HCT116 (cell line): ENCODE results near the gene LPO. TPM values are rescaled to one million over a fixed set of nuclear protein-coding genes. Genes with fewer than 3 reads are reported as not detected.

Experiments
- ATAC-seq: fragments of 200-7000 bp; cut with Tn5 transposase; 2 replicates; pipeline ENCODE4 v1.9.1; 2020; ENCODE audit warnings: mild to moderate bottlenecking, moderate library complexity
- BruUV-seq: library from RNA; stranded (reverse); fragments of 400-500 nt; replicated peaks from 2 replicates; lab custom pipeline; 2021; lab: Mats Ljungman, UMichigan
- CTCF ChIA-PET: fragments of 300-600 bp; sonication (Branson Sonifier 250); formaldehyde crosslinking; loops from one replicate; lab custom pipeline; 2021; ENCODE audit warnings: antibody characterized with exemption; lab: Charles Lee
- POLR2A ChIA-PET: fragments of 300-600, 350-600 bp; sonication (Branson Sonifier 250); formaldehyde crosslinking; loops from one replicate; lab custom pipeline; 2021; ENCODE audit warnings: antibody characterized with exemption; lab: Charles Lee
- RAD21 ChIA-PET, 2 experiments: fragments of 300-600 bp; sonication (Branson Sonifier 250); formaldehyde crosslinking; loops; one replicate each; lab custom pipeline; 2023; ENCODE audit warnings: low total read pairs in 2 of 2; ENCODE audit not compliant: uncharacterized antibody in 2 of 2, unreplicated experiment in 2 of 2, low non-redundant PET in 1 of 2; lab: Charles Lee
- DNase-seq: peaks from one replicate; pipeline ENCODE4 v3.0.0-alpha.2; 2010; ENCODE audit warnings: low read depth, low spot score
- H2AFZ ChIP-seq: fragments of 200-600 bp; shearing (Covaris generic), sonication (generic); 2 replicates; pipeline ENCODE4 v1.6.1; 2017; ENCODE audit warnings: low read depth, mixed run types, mixed read lengths, antibody characterized with exemption, low read length; ENCODE audit not compliant: poor library complexity, severe bottlenecking
- H3K27ac ChIP-seq: 2 replicates; pipeline ENCODE4 v1.5.1; 2012; ENCODE audit warnings: low read depth, low read length
- H3K27me3 ChIP-seq: fragments of 200-600 bp; sonication (generic); 2 replicates; pipeline ENCODE4 v1.6.1; 2016; ENCODE audit warnings: mixed run types, low read length, mixed read lengths; ENCODE audit not compliant: insufficient read depth
- H3K36me3 ChIP-seq, 2 experiments: fragments of 200-500 bp in 1 of 2; fragments of 200-600 bp in 1 of 2; sonication (Bioruptor generic) in 1 of 2; sonication (generic) in 1 of 2; 2 replicates each; pipeline versions ENCODE4 v1.5.1 to v1.6.1; 2014 to 2016; ENCODE audit warnings: low read length in 2 of 2, inconsistent platforms in 1 of 2, mixed read lengths in 1 of 2, mixed run types in 1 of 2; ENCODE audit not compliant: insufficient read depth in 2 of 2, control insufficient read depth in 1 of 2
- H3K4me1 ChIP-seq, 2 experiments: fragments of 200-600 bp in 1 of 2; sonication (generic) in 1 of 2; 2 replicates each; pipeline versions ENCODE4 v1.5.1 to v1.6.1; 2012 to 2017; ENCODE audit warnings: low read length in 2 of 2, inconsistent platforms in 1 of 2, mild to moderate bottlenecking in 1 of 2, mixed read lengths in 1 of 2, mixed run types in 1 of 2, moderate library complexity in 1 of 2; ENCODE audit not compliant: insufficient read depth in 2 of 2, control insufficient read depth in 1 of 2
- H3K4me2 ChIP-seq: fragments of 200-600 bp; sonication (generic); 2 replicates; pipeline ENCODE4 v1.6.1; 2017; ENCODE audit warnings: mixed run types, low read length, mixed read lengths
- H3K4me3 ChIP-seq, 2 experiments: fragments of 200-600 bp in 1 of 2; sonication (generic) in 1 of 2; replicated peaks in 1 of 2; 2 replicates each; pipeline ENCODE4 v1.5.1; 2011 to 2016; ENCODE audit warnings: low read length in 2 of 2, control low read depth in 1 of 2, low read depth in 1 of 2, mild to moderate bottlenecking in 1 of 2, mixed read lengths in 1 of 2, mixed run types in 1 of 2
- H3K79me2 ChIP-seq: fragments of 200-600 bp; sonication (generic); 2 replicates; pipeline ENCODE4 v1.6.1; 2017; ENCODE audit warnings: mild to moderate bottlenecking, mixed run types, low read length, moderate library complexity, mixed read lengths; ENCODE audit not compliant: insufficient read depth
- H3K9ac ChIP-seq: fragments of 200-600 bp; sonication (generic); 2 replicates; pipeline ENCODE4 v1.6.1; 2016; ENCODE audit warnings: low read length, mixed read lengths
- H3K9me2 ChIP-seq: fragments of 200-600 bp; sonication (generic), shearing (Covaris generic); 2 replicates; pipeline ENCODE4 v1.6.1; 2017; ENCODE audit warnings: mixed run types, mild to moderate bottlenecking, moderate library complexity; ENCODE audit not compliant: insufficient read depth
- H3K9me3 ChIP-seq, 2 experiments: fragments of 200-500 bp in 1 of 2; fragments of 200-600 bp in 1 of 2; sonication (Bioruptor generic) in 1 of 2; sonication (generic) in 1 of 2; 2 replicates each; pipeline ENCODE4 v1.6.1; 2014 to 2017; ENCODE audit warnings: low read length in 2 of 2, mixed read lengths in 2 of 2, inconsistent platforms in 1 of 2, low read depth in 1 of 2, mild to moderate bottlenecking in 1 of 2, mixed run types in 1 of 2, moderate library complexity in 1 of 2; ENCODE audit not compliant: control insufficient read depth in 1 of 2, insufficient read depth in 1 of 2
- H4K20me1 ChIP-seq: fragments of 200-600 bp; sonication (generic), shearing (Covaris generic); 2 replicates; pipeline ENCODE4 v1.6.1; 2017; ENCODE audit warnings: mixed run types, mild to moderate bottlenecking, moderate library complexity; ENCODE audit not compliant: insufficient read depth
- CBX3 ChIP-seq: IDR thresholded peaks from 2 replicates; pipeline ENCODE4 v1.6.1; 2012; ENCODE audit warnings: low read depth
- CEBPB ChIP-seq: IDR thresholded peaks from 2 replicates; pipeline ENCODE4 v1.6.1; 2012; ENCODE audit warnings: low read depth
- EGR1 ChIP-seq: IDR thresholded peaks from 2 replicates; pipeline ENCODE4 v1.6.1; 2012; ENCODE audit warnings: low read depth
- ELF1 ChIP-seq: IDR thresholded peaks from 2 replicates; pipeline ENCODE4 v1.6.1; 2012; ENCODE audit warnings: low read depth, borderline replicate concordance
- EZH2phosphoT487 ChIP-seq: fragments of 200-600 bp; IDR thresholded peaks from 2 replicates; pipeline ENCODE4 v1.6.1; 2018; ENCODE audit warnings: antibody characterized with exemption, borderline replicate concordance
- JUND ChIP-seq: IDR thresholded peaks from 2 replicates; pipeline ENCODE4 v1.6.1; 2012
- POLR2A ChIP-seq: IDR thresholded peaks from 2 replicates; pipeline ENCODE4 v1.7.0; 2011; ENCODE audit warnings: borderline replicate concordance; ENCODE audit not compliant: insufficient read depth, insufficient read length; ENCODE audit errors: extremely low read depth
- POLR2AphosphoS5 ChIP-seq: IDR thresholded peaks from 2 replicates; pipeline ENCODE4 v1.6.1; 2011; ENCODE audit warnings: mild to moderate bottlenecking, low read depth, low read length, moderate library complexity
- RAD21 ChIP-seq: IDR thresholded peaks from 2 replicates; pipeline ENCODE4 v1.6.1; 2012; ENCODE audit warnings: low read depth, mild to moderate bottlenecking
- SIN3A ChIP-seq: IDR thresholded peaks from 2 replicates; pipeline ENCODE4 v1.6.1; 2012; ENCODE audit warnings: low read depth
- TCF7L2 ChIP-seq: IDR thresholded peaks from 2 replicates; pipeline ENCODE4 v1.7.0; 2011; ENCODE audit warnings: borderline replicate concordance, inconsistent platforms; ENCODE audit not compliant: insufficient read depth, insufficient read length; ENCODE audit errors: extremely low read depth
- YY1 ChIP-seq: IDR thresholded peaks from 2 replicates; pipeline ENCODE4 v1.6.1; 2011; ENCODE audit warnings: low read length, low read depth, moderate library complexity, mild to moderate bottlenecking; ENCODE audit not compliant: insufficient replicate concordance; ENCODE audit errors: extremely low read depth
- intact Hi-C: fragments of 100-400 bp; cut with micrococcal nuclease; formaldehyde crosslinking; loops from 2 replicates; pipeline ENCODE4 v1.10.0; 2022
- total RNA-seq: library from RNA; stranded (reverse); gene quantifications from one replicate; pipeline ENCODE4 v1.2.1, GENCODE V29; 2021; ENCODE audit not compliant: unreplicated experiment
- TF ChIP-seq, protein P1 (sequence below): IDR thresholded peaks from 2 replicates; pipeline ENCODE4 v1.6.1; 2012
- TF ChIP-seq, protein P2 (sequence below): IDR thresholded peaks from 2 replicates; pipeline ENCODE4 v1.6.1; 2011; ENCODE audit warnings: mild to moderate bottlenecking, low read length, moderate library complexity; ENCODE audit not compliant: insufficient replicate concordance; ENCODE audit errors: extremely low read depth

The LPO gene
- total RNA-seq, 1 experiment from 2014 or later: not detected

DNA sequence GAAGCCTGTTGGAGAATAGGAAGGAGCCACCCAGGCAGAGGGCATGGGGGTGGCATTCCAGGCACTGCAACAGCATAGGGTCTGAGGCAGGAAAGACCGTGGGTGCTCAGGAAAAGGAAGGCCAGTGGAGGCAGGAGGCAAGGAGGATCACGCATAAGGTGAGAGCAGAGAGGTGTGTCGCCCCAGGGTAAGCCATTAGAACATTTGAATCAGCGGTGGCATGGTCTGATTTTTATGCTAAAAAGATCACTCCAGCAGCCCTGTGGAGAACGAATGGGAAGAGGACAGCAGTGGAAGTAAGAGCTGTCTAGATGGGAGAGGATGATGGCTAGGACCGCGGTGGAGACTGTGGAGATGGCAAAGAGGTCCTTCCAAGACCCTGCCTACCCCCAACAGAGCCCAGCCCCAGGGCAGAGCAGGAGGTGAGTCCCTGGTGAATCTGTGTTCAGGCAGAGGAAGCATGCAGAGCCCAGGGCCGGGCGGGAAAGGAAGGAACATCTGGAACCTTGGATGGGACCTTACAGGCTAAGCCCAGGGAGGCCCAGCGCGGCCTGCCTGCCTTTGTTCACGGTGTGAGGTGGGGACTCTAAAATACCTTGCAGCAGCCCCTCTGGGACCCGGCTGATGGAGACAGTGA is 7.8 kb downstream of the LPO start:
- Histone ChIP-seq H3K9ac (no peak overlapping the region), H3K4me2 (no peak overlapping the region)
- no TSS peak for BruUV-seq
- CTCF ChIA-PET: interaction anchor here (1.3 kb wide), 1 partner anchor 10 kb away, joined by 4 read pairs; no protein-coding TSS in a partner anchor
- no peak for DNase-seq
- no peak for ATAC-seq
- no peak for TF ChIP-seq ELF1
- TF ChIP-seq, all 23 proteins: peak for 0
- no peak overlapping the region for H3K27ac ChIP-seq
- H3K9me2 ChIP-seq: no peaks in the 10 kb centered on the region
- H3K4me1 ChIP-seq: peaks cover 0 to 6% of the 10 kb centered on the region in 2 experiments; a peak in 1 of 4 replicates
- H3K79me2 ChIP-seq: no peaks in the 10 kb centered on the region
- intact Hi-C loops: no loop called here
- H3K27me3 ChIP-seq: peaks cover 25% of the 10 kb centered on the region
- H4K20me1 ChIP-seq: no peaks in the 10 kb centered on the region
- H3K36me3 ChIP-seq: no peaks in the 10 kb centered on the region
- POLR2A ChIA-PET: no interaction called here
- RAD21 ChIA-PET: no interaction called here
- no peaks in the 10 kb centered on the region for H3K9me3 ChIP-seq
- H3K4me3 ChIP-seq: no peak overlapping the region
- H2AFZ ChIP-seq: no peak overlapping the region

DNA sequence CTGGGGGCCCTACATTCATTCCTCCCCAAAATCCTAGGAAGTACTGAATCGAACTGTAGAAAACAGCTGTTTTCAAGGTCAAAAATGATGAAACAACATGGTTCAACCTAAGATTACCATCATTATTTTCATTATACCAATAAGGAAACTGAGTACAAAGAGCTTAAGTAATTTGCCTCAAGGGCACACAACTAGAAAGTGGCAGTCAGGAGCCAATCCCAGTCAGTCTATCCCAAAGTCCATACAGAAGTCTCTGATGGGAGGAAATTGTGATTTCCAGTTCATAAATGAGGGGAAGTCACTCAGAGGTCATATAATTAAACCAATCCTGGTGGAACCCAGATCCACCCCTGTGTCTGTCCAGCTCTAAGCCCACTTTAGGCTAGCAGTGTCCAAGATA is 8.4 kb downstream of the LPO start:
- POLR2A ChIA-PET: no interaction called here
- Histone ChIP-seq H3K79me2 (no peaks in the 10 kb centered on the region), H3K4me1 (peaks cover 0 to 6% of the 10 kb centered on the region in 2 experiments; a peak in 1 of 4 replicates), H4K20me1 (no peaks in the 10 kb centered on the region), H3K4me3 (no peak overlapping the region), H3K27me3 (peaks cover 20% of the 10 kb centered on the region), H3K9ac (no peak overlapping the region), H3K27ac (no peak overlapping the region), H2AFZ (no peak overlapping the region), H3K4me2 (no peak overlapping the region), H3K9me2 (no peaks in the 10 kb centered on the region), H3K9me3 (no peaks in the 10 kb centered on the region), H3K36me3 (no peaks in the 10 kb centered on the region)
- no TSS peak for BruUV-seq
- intact Hi-C loops: no loop called here
- CTCF ChIA-PET: interaction anchor here (1.3 to 1.9 kb wide), 2 partner anchors 10 to 47 kb away, joined by 4 to 7 read pairs; no protein-coding TSS in a partner anchor
- RAD21 ChIA-PET: no interaction called here
- DNase-seq (no peak), ATAC-seq (no peak)
- no peak for TF ChIP-seq POLR2AphosphoS5
- no peak for TF ChIP-seq TCF7L2
- TF ChIP-seq ELF1: no peak
- TF ChIP-seq CBX3: no peak
- TF ChIP-seq, protein P1, sequence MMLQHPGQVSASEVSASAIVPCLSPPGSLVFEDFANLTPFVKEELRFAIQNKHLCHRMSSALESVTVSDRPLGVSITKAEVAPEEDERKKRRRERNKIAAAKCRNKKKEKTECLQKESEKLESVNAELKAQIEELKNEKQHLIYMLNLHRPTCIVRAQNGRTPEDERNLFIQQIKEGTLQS: no peak
- no peak for TF ChIP-seq JUND
- TF ChIP-seq, protein P2, sequence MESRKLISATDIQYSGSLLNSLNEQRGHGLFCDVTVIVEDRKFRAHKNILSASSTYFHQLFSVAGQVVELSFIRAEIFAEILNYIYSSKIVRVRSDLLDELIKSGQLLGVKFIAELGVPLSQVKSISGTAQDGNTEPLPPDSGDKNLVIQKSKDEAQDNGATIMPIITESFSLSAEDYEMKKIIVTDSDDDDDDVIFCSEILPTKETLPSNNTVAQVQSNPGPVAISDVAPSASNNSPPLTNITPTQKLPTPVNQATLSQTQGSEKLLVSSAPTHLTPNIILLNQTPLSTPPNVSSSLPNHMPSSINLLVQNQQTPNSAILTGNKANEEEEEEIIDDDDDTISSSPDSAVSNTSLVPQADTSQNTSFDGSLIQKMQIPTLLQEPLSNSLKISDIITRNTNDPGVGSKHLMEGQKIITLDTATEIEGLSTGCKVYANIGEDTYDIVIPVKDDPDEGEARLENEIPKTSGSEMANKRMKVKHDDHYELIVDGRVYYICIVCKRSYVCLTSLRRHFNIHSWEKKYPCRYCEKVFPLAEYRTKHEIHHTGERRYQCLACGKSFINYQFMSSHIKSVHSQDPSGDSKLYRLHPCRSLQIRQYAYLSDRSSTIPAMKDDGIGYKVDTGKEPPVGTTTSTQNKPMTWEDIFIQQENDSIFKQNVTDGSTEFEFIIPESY: no peak
- no peak for TF ChIP-seq CEBPB
- no peak for TF ChIP-seq EGR1
- no peak for TF ChIP-seq SIN3A
- no peak for TF ChIP-seq POLR2A
- TF ChIP-seq YY1: no peak
- no peak for TF ChIP-seq RAD21
- TF ChIP-seq EZH2phosphoT487: no peak
